ENCODE data around the gene ANKRD13C. TPM values are rescaled to one million over a fixed set of nuclear protein-coding genes. Genes with fewer than 3 reads are reported as not detected.

Gene ANKRD13C
- total RNA-seq, 1 experiment from 2014 or later = 14.4 TPM

GRCh38 chr1:70319750-70320149 is 34.8 kb downstream of the ANKRD13C start:
- Mint-ChIP-seq H3K9me3 (ENCODE audit: unreplicated experiment) (no peaks in the 10 kb centered on the region), H3K36me3 (ENCODE audit: insufficient read depth, unreplicated experiment) (no peaks in the 10 kb centered on the region), H3K4me3 (ENCODE audit: unreplicated experiment) (no peak overlapping the region), H3K27me3 (ENCODE audit: insufficient read depth, unreplicated experiment) (no peaks in the 10 kb centered on the region), H3K4me1 (ENCODE audit: low read depth, unreplicated experiment) (peaks cover 13% of the 10 kb centered on the region), H3K27ac (ENCODE audit: unreplicated experiment) (no peak overlapping the region)
- ChIA-PET CTCF (no interaction called here), POLR2A (no interaction called here)
- no peak for DNase-seq
- H3K36me3 ChIP-seq (ENCODE audit: control insufficient read depth, insufficient read depth, low read length) = no peaks in the 10 kb centered on the region
- no peaks in the 10 kb centered on the region for H3K27me3 ChIP-seq (replicated peaks; ENCODE audit: control insufficient read depth, insufficient read depth, low read length)
- 0 out of 2 replicates have a peak, but pooled peaks cover 3% of the 10 kb centered on the region for H3K4me1 ChIP-seq
- intact Hi-C loops (cut with micrococcal nuclease; ENCODE audit: unreplicated experiment) = no loop called here
- no TSS peak for BruUV-seq (replicated peaks)
- no peak for TF ChIP-seq CTCF (IDR thresholded peaks at IDR 0.05; ENCODE audit: insufficient read depth in 1 of 2, low read depth in 1 of 2, low read length in 1 of 2, severe bottlenecking in 1 of 2, unreplicated experiment in 1 of 2)
- no peak overlapping the region for H3K4me3 ChIP-seq (ENCODE audit: low read depth, low read length)
- no peaks in the 10 kb centered on the region for H3K9me3 ChIP-seq

- H3K27ac Mint-ChIP-seq (ENCODE audit: unreplicated experiment) = peak overlapping the region; percentile 19
Measured at GRCh38 chr1:70318191-70318590, 36.3 kb downstream of the ANKRD13C start.

GRCh38 chr1:70317087-70317486 is 37.4 kb downstream of the ANKRD13C start:
- Mint-ChIP-seq H3K4me1 (ENCODE audit: low read depth, unreplicated experiment) (peaks cover 13% of the 10 kb centered on the region), H3K9me3 (ENCODE audit: unreplicated experiment) (no peaks in the 10 kb centered on the region), H3K27ac (ENCODE audit: unreplicated experiment) (no peak overlapping the region), H3K27me3 (ENCODE audit: insufficient read depth, unreplicated experiment) (no peaks in the 10 kb centered on the region), H3K36me3 (ENCODE audit: insufficient read depth, unreplicated experiment) (no peaks in the 10 kb centered on the region), H3K4me3 (ENCODE audit: unreplicated experiment) (no peak overlapping the region)
- Histone ChIP-seq H3K27me3 (replicated peaks; ENCODE audit: control insufficient read depth, insufficient read depth, low read length) (no peaks in the 10 kb centered on the region), H3K4me3 (ENCODE audit: low read depth, low read length) (no peak overlapping the region), H3K4me1 (0 out of 2 replicates have a peak, but pooled peaks cover 3% of the 10 kb centered on the region), H3K36me3 (ENCODE audit: control insufficient read depth, insufficient read depth, low read length) (no peaks in the 10 kb centered on the region), H3K9me3 (no peaks in the 10 kb centered on the region)
- CTCF ChIA-PET = no interaction called here
- POLR2A ChIA-PET = no interaction called here
- intact Hi-C loops (cut with micrococcal nuclease; ENCODE audit: unreplicated experiment) = no loop called here
- TF ChIP-seq CTCF (IDR thresholded peaks at IDR 0.05; ENCODE audit: insufficient read depth in 1 of 2, low read depth in 1 of 2, low read length in 1 of 2, severe bottlenecking in 1 of 2, unreplicated experiment in 1 of 2) = no peak
- no TSS peak for BruUV-seq (replicated peaks)
- DNase-seq = no peak

More at GRCh38 chr1:70318191-70318590, 36.3 kb downstream of the ANKRD13C start:
- Mint-ChIP-seq H3K9me3 (ENCODE audit: unreplicated experiment) (no peaks in the 10 kb centered on the region), H3K36me3 (ENCODE audit: insufficient read depth, unreplicated experiment) (no peaks in the 10 kb centered on the region), H3K4me1 (ENCODE audit: low read depth, unreplicated experiment) (peaks cover 13% of the 10 kb centered on the region), H3K4me3 (ENCODE audit: unreplicated experiment) (no peak overlapping the region), H3K27me3 (ENCODE audit: insufficient read depth, unreplicated experiment) (no peaks in the 10 kb centered on the region)
- H3K4me3 ChIP-seq (ENCODE audit: low read depth, low read length) = no peak overlapping the region
- CTCF ChIA-PET = no interaction called here
- POLR2A ChIA-PET = no interaction called here
- intact Hi-C loops (cut with micrococcal nuclease; ENCODE audit: unreplicated experiment) = no loop called here
- no peaks in the 10 kb centered on the region for H3K36me3 ChIP-seq (ENCODE audit: control insufficient read depth, insufficient read depth, low read length)
- no peak for DNase-seq
- H3K4me1 ChIP-seq = 0 out of 2 replicates have a peak, but pooled peaks cover 3% of the 10 kb centered on the region
- H3K27me3 ChIP-seq (replicated peaks; ENCODE audit: control insufficient read depth, insufficient read depth, low read length) = no peaks in the 10 kb centered on the region
- BruUV-seq (replicated peaks) = no TSS peak
- no peak for TF ChIP-seq CTCF (IDR thresholded peaks at IDR 0.05; ENCODE audit: insufficient read depth in 1 of 2, low read depth in 1 of 2, low read length in 1 of 2, severe bottlenecking in 1 of 2, unreplicated experiment in 1 of 2)
- no peaks in the 10 kb centered on the region for H3K9me3 ChIP-seq

Measured in Caco-2 (cell line).